HG03139 (cell line): ENCODE data around the gene GAS6.
"Not testable (repeated sequence)": the region's sequence is repeated elsewhere in the genome, so short reads cannot be mapped to it uniquely, and the experiment has no call there.

Experiments used
- ATAC-seq: cut with Tn5 transposase; IDR thresholded peaks from one replicate; pipeline ENCODE4 v1.9.1; 2021; ENCODE audit not compliant: unreplicated experiment

Gene GAS6

DNA sequence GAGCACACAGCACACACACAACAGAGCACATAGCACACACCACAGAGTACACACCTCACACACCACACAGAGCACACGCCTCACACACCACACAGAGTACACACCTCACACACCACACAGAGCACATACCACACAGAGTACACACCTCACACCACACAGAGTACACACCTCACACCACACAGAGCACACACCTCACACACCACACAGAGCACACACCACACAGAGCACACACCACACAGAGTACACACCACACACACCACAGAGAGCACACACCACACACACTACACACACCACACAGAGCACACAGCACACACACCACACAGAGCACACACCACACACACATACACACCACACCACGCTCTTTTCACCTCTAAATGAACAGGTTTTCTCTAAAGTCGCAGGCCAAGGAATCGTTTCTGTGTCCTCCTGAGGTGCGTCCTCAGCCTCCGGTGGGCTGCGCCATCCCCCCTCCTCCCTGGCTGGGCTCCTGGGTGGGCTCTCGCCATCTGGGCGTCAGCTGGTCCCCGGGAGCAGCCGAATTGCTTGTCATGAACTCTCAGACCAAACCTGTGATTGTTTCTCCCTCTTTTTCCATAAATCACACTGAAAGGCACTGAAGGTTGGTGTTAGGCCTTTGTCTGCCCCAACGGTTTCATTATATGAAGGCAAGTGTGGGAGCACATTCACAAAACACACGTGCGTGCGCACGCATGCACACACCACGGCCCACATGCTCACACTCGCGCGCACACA, 67.5 kb downstream of the GAS6 start:
- no peak for ATAC-seq

DNA sequence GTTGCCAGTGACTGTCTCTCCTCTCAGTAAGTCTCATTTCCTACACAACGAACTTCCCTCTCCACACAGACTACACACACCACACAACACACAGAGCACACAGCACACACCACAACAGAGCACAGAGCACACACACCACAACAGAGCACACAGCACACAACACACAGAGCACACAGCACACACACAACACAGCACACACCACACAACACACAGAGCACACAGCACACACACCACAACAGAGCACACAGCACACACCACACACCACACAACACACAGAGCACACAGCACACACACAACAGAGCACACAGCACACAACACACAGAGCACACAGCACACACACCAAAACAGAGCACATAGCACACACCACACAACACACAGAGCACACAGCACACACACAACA, 68.5 kb downstream of the GAS6 start:
- not testable (repeated sequence) for ATAC-seq

DNA sequence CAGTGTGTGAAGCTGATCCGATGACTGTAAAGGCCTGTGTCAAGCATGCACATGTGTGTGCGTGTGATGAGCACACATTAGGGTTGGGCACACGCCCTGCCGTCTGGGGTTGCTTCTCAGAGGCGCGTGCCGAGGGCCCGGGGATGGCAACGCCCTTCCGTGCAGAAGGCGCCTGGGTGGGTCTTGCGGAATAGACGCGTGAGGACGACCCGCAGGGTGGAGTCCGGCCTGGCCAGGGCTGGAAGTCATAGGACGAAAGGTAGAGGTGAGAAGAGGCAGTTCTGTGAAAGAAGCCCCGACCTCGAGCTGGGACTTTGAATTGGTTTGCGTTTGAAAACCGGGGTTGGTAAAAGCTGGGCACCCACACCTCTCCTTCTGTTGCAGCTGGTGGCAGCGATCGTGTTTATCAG, 69.1 kb downstream of the GAS6 start:
- no peak for ATAC-seq

DNA sequence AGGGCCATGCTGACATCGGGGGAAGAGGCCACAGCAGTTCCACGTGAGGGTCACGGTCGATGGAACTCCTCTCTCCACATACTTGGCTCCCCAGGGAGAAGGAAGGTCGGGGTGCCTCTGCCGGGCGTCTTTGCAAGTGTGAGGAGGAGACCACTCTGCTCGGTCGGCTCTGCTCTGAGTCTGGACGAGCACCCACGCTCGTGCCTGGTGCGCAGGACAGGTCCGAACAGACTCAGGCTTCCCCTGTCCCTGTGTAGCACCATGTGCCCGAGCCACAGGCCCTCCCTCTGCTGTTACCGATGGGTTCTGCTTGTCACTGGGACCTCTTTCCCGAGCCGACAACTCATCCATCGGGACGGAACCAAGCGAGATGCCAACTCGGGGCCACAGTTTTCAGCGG, 69.8 kb downstream of the GAS6 start:
- ATAC-seq = no peak

DNA sequence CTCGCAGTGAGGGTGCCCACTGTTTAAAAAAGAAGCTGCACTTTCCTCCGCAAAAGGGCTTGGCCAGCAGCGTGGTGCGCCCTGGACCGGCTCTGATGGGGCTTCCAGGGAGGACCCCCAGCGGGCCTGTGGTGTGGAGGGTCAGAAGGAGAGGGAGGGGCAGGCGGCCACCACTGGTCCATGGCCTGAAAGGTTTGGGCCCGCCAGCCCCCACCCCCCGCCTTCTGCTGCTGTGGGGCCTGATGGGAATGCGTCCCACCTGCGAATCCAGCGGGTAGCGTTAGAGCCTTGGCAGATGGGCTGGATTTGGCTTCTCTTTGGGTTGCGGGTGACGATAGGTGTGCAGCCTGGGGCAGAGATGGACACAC, 70.2 kb downstream of the GAS6 start:
- no peak for ATAC-seq

DNA sequence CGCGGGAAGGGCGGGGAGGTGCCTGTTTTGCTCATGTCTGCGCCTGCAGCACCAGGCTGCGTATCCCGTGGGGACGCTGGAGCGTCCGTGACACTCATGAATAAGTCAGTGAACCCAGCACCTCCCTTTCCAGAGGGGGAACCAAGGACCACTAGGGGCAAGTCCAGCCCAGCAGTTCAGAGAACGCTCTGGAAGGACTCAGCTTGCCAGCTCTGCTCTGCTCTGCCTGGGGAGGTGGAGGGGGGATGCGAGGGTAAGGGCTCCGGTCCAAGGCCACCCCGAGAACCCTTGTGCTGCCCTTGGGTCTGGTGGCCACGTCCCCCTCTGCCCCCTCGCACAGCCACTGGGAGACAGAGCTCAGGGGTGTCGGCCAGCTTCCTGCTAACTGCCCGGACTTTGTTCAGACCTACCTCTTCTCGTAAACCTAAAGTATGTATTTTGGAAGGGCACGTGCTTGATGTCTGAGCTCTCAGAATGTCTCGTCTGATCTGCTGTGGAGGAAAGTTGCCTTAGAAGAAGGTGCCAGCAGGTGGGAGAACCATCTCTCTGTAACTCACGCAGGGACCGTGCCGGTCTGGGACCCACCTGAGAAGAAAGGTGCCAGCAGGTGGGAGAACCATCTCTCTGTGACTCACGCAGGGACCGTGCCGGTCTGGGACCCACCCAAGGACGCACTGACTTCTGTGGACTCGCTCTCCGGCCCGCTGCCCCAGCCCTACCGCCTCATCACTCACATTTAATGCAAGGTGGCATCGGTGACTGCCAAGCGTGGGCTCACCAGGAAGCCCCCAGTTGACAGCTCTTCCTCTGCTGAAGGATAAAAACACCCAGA, 70.8 kb downstream of the GAS6 start:
- ATAC-seq = no peak

DNA sequence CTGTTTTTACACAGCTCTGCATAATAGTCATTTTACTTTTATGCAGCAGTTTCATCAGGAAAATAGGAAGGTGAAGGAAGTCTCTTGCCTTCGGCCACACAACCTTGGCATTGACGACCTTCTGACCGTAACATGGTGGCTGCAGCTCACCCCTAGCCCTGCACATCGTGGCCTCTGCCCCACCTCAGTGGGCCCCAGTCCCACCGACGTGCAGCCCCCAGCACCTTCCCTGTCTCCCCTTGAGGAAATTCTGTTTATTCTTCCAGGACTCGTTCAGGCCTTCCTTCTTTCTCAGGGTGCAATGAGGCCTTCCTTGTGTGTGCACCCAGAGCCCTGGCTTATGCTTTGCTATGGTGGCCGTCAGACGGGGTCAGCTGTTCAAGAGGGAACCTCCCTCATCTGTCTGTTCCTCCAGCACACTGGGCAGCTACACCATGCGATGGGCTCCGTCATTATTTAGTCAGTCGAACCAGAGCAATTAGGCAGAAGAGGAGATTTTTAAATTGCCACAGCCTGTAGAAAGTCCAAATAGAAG, 71.6 kb downstream of the GAS6 start:
- ATAC-seq = no peak

DNA sequence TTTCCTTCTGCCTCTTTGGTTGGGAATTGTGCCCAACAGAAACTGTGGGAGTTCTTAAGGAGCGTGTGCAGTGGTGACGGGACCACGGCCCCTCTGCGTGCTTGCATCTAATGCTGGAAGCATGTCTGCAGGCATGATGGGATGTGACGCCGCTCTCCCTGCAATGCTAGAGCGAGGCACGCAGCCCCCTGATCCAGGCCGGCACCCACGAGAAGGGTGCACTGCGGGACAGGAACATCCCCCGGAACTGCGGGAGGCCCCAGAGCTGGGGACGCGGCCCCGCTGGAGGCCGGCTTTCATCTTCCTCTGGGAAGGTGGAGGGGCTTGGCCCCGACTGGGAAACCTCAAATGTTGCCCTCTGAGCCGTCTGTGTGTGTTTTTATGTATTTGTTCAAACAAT, 72.1 kb downstream of the GAS6 start:
- ATAC-seq = no peak

DNA sequence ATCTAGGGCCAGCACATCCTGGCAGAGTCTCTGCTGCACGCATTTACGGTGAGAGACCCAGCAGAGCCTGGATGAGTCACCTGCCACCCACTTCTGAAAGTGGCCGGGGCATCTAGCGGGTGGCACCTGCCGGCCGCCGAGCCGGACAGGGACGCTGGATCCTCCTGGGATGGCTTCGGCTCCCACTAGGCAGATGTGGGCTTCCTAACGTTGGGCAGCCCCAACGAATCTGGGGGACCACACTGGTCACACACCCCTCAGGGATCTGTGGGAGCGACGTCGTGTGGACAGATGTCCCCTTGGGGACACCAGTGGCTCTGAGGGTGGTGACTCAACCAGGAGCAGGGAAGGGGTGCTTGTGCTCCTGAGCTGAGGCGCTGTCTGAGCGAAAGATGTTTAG, 72.7 kb downstream of the GAS6 start:
- ATAC-seq = no peak

DNA sequence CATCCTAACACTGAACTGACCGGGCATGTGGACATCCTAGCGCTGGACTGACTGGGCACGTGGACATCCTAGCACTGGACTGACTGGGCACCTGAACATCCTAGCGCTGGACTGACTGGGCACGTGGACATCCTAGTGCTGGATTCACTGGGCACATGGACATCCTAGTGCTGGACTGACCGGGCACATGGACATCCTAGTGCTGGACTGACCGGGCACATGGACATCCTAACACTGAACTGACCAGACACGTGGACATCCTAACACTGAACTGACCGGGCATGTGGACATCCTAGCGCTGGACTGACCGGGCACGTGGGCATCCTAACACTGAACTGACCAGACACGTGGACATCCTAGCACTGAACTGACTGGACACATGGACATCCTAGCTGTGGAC, 73.9 kb downstream of the GAS6 start:
- not testable (repeated sequence) for ATAC-seq

DNA sequence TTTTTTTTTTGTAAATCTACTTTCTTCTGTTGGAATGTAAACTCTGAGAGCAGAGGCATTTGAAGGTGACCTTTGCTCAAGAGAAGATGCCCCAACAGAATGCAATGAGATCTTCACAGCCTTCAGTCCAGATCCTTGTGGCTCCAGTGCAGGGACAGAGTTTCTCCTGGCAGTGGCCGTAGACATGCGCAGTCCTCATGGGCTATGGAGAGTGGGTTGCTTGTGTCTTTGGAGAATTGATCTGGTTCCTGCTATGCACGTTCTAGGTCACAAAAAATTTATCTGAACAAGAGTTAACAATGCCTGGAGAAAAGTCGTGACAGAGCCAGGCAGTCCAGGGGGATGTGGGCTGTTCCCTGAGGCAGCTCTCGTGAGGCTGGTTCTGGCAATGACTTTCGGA, 74.7 kb downstream of the GAS6 start:
- no peak for ATAC-seq

DNA sequence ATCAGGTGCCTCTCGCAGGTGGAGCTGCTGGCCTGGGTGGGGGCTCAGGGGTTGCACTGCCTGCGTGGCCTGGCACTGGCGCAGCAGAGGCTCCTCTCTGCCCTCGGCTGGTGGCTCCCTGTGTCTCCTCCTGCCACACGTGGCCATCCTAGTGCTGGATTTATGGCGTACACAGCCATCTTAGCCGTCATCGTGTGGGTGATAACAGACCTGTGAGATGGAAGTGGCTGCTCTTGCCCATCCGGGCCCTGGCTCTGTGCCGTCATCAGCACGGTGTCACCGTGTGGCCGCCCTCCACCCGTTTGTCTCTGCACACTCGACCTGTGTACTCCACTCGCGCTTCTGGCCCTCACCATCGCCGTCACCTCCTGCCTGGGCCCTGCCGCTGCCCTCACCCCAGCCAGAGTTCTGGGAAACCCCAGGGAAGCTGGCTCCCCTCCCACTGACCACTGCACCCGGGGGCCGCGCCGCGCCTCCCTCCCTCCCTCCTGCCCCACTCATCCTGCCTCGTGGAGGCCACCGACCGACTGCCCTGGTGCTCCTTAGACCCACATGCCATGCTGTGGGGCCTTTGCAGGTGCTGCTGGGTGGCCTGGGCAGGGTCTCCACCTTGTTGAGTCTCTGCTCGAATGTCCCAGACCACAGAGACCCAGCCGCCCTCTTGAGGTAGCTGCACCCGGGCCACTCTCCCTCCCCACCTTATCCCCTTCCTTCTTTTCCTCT, 75.3 kb downstream of the GAS6 start:
- no peak for ATAC-seq

DNA sequence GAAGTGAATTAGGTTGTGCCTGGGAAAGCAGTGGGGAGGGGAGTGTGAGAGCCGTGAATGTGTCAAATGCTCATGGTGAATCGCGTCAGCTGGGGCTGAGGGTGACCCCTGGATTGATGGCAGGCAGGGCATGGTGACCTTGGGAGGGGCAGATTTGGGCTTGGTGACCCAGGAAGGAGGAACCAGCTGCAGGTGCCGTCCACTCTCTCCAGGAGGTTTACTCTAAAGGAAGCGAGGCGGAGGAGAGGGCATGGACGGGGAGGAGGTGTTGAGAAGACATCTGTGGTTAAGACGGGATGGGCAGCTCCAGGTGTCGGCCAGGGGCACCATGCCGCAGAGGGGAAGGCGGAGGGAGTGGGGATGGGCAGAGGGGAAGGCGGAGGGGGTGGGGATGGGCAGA, 76.2 kb downstream of the GAS6 start:
- ATAC-seq = no peak

DNA sequence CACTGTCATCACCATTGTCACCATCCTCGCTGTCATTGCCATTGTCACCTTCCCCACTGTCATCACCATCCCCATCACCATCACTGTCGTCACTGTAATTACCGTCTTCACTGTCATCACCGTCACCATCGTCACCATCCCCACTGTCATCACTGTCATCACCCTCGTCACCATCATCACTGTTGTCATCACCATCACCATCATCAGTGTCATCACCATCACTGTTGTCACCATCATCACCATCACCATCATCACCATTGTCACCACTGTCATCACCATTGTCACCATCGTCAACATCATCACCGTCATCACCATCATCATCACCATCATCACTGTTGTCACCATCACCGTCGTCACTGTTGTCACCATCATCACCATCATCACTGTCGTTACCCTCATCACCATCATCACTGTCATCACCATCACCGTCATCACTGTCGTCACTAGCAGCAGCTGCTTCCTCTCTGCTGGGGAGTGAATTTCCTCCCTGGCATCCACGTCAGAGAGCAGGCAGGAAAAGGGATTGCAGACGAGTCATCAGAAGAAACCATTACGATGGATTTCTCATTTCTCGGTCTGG, 77.5 kb downstream of the GAS6 start:
- no peak for ATAC-seq

DNA sequence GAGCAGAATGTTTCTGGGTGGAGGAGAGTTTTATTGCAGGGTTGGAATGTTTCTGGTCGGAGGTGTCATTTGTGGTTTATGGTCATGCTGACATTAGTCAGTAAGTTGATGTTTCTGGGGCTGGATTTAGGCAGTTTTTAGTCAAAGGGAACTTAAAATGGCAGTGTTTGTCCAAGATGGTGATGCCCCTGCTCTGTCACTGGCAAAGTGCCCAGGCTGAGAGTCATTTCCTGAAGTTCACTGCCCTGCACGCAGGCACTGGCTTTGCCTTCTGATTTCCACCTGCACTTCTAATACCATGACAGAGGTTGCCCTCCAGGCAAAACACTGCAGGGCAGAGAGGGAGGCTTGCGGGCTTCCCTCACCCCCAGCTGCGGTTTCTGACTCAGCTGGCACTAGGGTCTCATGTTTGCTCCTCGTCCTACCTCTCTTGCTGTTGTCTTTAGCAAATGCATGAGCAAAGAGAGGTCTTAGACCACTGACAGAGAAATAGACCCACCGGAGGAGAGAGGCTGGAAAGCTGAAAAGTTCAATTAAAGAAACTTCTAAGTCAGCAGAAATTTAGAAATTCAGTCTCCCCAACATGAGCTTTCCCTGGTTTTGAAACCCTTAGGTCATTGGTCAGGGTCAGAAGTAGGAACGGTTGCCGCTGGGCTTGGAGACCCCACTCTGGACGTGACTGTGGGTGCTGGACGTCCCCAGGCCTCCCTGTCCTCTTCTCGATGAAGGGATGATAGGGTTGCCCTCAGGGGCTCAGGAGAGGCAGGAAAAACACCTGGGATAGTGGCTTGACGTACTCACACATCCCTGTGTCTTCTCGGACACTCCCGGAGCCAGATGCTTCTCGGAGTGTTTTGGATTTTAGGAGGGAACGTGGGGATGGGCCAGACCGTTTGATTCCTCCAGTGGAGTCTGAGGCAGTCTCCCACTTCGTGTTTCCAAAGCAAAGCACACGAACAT, 78.5 kb downstream of the GAS6 start:
- ATAC-seq = no peak

DNA sequence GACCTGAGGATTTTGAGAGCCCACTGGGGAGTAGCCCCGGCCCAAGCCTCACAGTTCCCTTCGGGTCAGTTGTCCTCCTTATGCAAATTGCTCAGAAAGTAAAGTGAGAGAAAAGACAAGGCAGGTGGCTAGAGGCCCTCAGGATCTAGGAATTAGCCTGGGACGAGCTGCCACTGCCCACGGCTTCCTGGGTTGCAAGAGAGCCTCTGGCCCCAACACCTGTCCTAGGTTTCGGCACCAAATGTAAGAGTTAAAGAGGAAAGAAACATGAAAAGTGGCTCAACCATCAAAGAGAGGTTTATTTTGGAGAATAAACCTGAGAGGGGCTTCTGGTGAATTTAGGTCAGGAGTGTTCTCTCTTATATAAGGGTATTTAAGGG, 79.2 kb downstream of the GAS6 start:
- no peak for ATAC-seq

DNA sequence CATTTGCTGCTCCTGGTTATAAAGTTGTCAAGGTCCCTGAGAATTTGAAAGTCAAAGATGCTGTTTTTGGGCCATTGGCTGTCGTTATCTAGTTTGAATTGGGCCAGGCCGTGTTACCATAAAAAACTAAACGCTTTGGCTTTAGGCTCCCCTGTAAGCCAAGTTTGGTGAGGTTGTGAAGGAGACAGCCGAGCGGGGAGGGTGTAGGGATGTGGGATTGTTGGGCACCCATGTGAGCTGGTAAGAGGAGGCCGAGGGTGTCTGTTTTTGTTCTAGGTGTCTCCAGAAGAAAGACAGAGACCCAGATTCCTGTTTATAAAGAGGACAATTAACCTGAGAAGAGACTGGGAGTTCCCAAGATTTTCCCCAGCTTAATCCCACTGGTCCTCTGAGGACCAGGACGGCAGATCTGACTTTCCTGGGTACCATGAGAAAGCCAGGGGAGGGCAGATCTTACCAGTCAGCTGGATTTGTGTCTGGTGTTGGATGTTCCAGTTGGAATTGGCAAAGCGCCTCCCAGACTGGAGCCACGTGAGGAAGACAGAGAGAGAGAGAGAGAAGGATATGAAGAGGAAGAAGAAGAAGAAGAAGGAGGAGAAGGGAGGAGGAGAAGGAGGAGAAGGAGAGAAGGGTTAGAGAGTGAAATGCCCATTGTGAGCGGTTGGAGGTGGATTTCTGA, 79.8 kb downstream of the GAS6 start:
- no peak for ATAC-seq

DNA sequence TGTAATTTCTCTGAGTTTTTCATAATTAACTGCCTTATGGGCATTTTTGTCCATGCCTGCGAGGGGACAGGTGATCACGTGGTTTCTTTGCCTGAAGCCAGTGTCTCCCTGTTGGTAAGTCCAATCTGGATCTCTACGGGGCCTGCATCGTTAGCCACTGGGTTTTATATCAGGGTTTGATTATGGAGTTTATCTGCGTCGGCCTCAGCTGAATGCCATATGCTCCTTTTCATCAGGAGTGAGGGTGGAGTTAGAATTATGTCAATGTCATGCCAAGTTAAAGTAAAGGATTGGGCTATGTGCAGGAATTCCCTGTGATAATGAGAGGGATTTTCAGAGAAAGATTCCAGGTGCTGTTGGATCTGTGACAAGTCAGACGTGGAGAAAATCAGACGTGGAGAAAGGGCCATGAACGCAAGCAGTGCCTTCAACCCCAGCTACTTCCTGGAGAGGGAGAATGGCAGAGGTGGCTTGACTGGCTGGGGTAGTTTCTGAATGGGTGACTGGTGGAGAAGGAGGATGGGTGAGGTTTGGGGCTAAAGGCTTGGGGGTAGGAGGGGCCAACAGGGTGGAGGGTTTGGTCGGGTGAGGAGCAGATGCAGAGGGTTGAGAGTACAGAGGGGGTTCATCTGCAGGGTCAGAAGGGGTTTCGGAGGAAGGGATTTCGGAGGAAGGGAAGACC, 80.5 kb downstream of the GAS6 start:
- no peak for ATAC-seq

DNA sequence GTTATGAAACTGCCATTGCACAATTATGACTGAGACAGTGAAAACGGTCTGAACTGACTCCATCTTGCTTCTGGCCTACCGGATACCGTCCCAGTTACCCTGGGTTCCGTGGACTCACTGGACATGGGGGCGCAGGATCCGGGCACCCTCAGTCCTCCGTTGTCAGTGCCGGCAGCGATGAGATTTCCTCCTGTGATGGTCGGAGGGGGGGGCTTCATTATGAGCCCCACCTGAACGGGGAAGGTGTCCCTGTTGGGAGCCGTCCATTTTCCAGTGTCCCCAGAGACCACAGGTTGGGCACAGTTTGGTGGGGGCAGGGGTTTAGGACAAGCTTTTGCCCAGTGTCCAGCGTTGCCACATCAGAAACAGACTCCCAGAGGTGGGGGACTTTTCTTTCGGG, 81.4 kb downstream of the GAS6 start:
- no peak for ATAC-seq
